Activated CD8-positive, alpha-beta memory T cell treated with anti-CD3 and anti-CD28 coated beads, Interleukin-2, amount 10 ng/mL, durations not matched to agents 7 days and 5 days (primary cell): ENCODE data around the gene FES. TPM values are rescaled to one million over a fixed set of nuclear protein-coding genes. Genes with fewer than 3 reads are reported as not detected.

Experiments used
- ATAC-seq: fragments of 150-1000 bp; cut with Tn5 transposase; one replicate; pipeline ENCODE4 v1.10.0; 2021; ENCODE audit warnings: moderate library complexity
- CTCF ChIA-PET: fragments of 350-600 bp; sonication (Branson Sonifier 250); formaldehyde crosslinking; loops from one replicate; lab custom pipeline; 2021; ENCODE audit warnings: antibody characterized with exemption; lab: Charles Lee
- DNase-seq: peaks from one replicate; pipeline ENCODE4 v3.0.0-alpha.2; 2020
- H3K27ac Mint-ChIP-seq: one replicate; pipeline ENCODE4 v1.8.0; 2021; ENCODE audit warnings: mild to moderate bottlenecking, mixed read lengths
- H3K27me3 Mint-ChIP-seq: one replicate; pipeline ENCODE4 v1.8.0; 2021; ENCODE audit warnings: mixed read lengths
- H3K36me3 Mint-ChIP-seq: one replicate; pipeline ENCODE4 v1.8.0; 2021; ENCODE audit warnings: mild to moderate bottlenecking, mixed read lengths
- H3K4me1 Mint-ChIP-seq: one replicate; pipeline ENCODE4 v1.8.0; 2021; ENCODE audit warnings: mixed read lengths
- H3K4me3 Mint-ChIP-seq: one replicate; pipeline ENCODE4 v1.8.0; 2021; ENCODE audit warnings: mild to moderate bottlenecking, moderate library complexity, mixed read lengths
- H3K9me3 Mint-ChIP-seq: one replicate; pipeline ENCODE4 v1.8.0; 2022; ENCODE audit warnings: low read depth, mixed read lengths
- total RNA-seq, 2 experiments: library from RNA; stranded (reverse); gene quantifications; one replicate each; pipeline ENCODE4 v1.2.3, GENCODE V29; 2021

Gene FES
- total RNA-seq, 2 experiments from 2014 or later: 55.7 to 61.2 TPM

- no peaks in the 10 kb centered on the region for H3K9me3 Mint-ChIP-seq
- peak overlapping the region; percentile 76 for H3K27ac Mint-ChIP-seq
- H3K36me3 Mint-ChIP-seq: peaks cover 38% of the 10 kb centered on the region
- H3K4me3 Mint-ChIP-seq: no peak overlapping the region
- DNase-seq: no peak
- peaks cover 78% of the 10 kb centered on the region for H3K4me1 Mint-ChIP-seq
- CTCF ChIA-PET: interaction anchor here (1.5 to 1.9 kb wide), 2 partner anchors 30 to 72 kb away, joined by 3 to 5 read pairs; no protein-coding TSS in a partner anchor
- no peaks in the 10 kb centered on the region for H3K27me3 Mint-ChIP-seq
- ATAC-seq: no peak
Observed at GRCh38 chr15:90881978-90882721, 2.2 kb upstream of the FES start.

DNA sequence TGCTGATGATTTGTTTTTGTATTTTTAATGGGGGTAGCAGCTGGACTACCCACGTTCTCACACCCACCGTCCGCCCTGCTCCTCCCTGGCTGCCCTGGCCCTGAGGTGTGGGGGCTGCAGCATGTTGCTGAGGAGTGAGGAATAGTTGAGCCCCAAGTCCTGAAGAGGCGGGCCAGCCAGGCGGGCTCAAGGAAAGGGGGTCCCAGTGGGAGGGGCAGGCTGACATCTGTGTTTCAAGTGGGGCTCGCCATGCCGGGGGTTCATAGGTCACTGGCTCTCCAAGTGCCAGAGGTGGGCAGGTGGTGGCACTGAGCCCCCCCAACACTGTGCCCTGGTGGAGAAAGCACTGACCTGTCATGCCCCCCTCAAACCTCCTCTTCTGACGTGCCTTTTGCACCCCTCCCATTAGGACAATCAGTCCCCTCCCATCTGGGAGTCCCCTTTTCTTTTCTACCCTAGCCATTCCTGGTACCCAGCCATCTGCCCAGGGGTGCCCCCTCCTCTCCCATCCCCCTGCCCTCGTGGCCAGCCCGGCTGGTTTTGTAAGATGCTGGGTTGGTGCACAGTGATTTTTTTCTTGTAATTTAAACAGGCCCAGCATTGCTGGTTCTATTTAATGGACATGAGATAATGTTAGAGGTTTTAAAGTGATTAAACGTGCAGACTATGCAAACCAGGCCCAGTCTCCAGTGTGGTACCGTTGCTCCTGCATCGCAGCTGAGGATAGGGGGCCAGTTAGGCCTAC lies 1.4 kb upstream of the FES start:
- no peak for DNase-seq
- Mint-ChIP-seq H3K4me3 (no peak overlapping the region), H3K27me3 (no peaks in the 10 kb centered on the region), H3K9me3 (no peaks in the 10 kb centered on the region), H3K4me1 (peaks cover 75% of the 10 kb centered on the region), H3K27ac (peak overlapping the region; percentile 76), H3K36me3 (peaks cover 36% of the 10 kb centered on the region)
- ATAC-seq: no peak
- CTCF ChIA-PET: interaction anchor here (1.3 to 3.9 kb wide), 4 partner anchors 20 to 73 kb away, joined by 3 to 46 read pairs (median 4); partner anchors contain the start of genes HDDC3, MAN2A2 and UNC45A

DNA sequence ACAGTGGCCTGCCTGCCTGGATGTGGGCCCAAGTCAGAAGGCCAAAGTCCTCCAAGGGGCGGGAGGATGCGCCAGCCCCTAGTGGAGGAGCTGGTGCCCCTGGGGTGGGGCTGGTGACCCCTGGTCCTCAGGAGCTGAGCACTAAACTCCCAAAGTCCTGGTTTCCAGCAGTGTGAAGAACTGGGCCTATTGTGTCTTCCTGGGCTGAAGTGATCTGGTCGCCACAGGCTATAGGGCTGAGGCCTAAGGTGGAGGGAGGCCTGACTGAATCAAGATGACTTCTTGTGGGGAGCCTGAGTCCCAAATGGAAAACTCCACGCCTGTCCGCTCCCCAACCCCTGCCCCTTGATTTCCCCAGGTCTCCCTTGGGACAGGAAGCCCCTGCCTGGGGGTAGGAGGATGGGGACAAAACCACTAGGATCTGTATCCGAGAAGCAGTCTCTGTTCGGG lies 753 bp upstream of the FES start:
- no peaks in the 10 kb centered on the region for H3K27me3 Mint-ChIP-seq
- H3K4me3 Mint-ChIP-seq: no peak overlapping the region
- CTCF ChIA-PET: interaction anchor here (1.3 to 3.9 kb wide), 4 partner anchors 19 to 73 kb away, joined by 3 to 46 read pairs (median 20); partner anchors contain the start of genes HDDC3, MAN2A2 and UNC45A
- H3K36me3 Mint-ChIP-seq: peaks cover 34% of the 10 kb centered on the region
- H3K27ac Mint-ChIP-seq: peak overlapping the region; percentile 76
- H3K9me3 Mint-ChIP-seq: no peaks in the 10 kb centered on the region
- ATAC-seq: no peak
- no peak for DNase-seq
- peaks cover 72% of the 10 kb centered on the region for H3K4me1 Mint-ChIP-seq

DNA sequence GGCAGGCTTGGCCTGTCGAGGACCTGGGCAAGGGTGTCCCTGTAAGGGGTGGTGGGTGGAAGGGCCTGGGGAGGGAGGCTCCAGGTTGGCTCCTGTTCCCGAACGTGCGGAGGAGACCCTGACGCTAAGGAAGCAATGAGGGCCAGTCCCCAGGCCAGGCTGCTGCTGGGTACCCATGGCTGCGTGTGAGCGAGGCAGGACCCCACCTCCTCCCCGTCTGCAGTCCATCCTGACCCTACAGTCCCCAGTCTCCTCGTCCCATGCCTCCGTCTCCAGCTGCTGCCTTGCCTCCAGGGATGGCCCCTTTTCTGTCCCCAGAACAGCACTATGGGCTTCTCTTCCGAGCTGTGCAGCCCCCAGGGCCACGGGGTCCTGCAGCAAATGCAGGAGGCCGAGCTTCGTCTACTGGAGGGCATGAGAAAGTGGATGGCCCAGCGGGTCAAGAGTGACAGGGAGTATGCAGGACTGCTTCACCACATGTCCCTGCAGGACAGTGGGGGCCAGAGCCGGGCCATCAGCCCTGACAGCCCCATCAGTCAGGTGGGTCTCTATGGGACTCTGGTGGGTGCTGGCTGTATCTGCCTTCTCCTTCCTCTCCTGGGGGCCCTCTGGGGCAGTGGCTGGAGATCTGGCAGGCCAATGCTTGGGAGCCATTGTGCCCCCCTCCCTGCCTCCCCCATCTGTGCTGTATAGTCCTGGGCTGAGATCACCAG lies 571 bp downstream of the FES start:
- H3K9me3 Mint-ChIP-seq: no peaks in the 10 kb centered on the region
- no peaks in the 10 kb centered on the region for H3K27me3 Mint-ChIP-seq
- DNase-seq (no peak), ATAC-seq (no peak)
- H3K4me3 Mint-ChIP-seq: peak overlapping the region; percentile 62
- peaks cover 21% of the 10 kb centered on the region for H3K36me3 Mint-ChIP-seq
- CTCF ChIA-PET: interaction anchor here (0.6 to 3.9 kb wide), 40 partner anchors 11 to 496 kb away, joined by 3 to 46 read pairs (median 5); partner anchors contain the start of genes BLM, FURIN, HDDC3 and IQGAP1
- H3K4me1 Mint-ChIP-seq: peaks cover 71% of the 10 kb centered on the region
- peak overlapping the region; percentile 73 for H3K27ac Mint-ChIP-seq

- H3K4me3 Mint-ChIP-seq: peak overlapping the region; percentile 62
- ATAC-seq: peak; percentile 44
- CTCF ChIA-PET: interaction anchor here (0.6 to 3.9 kb wide), 69 partner anchors 10 to 578 kb away, joined by 3 to 46 read pairs (median 5); partner anchors contain the start of genes BLM, FURIN, HDDC3 and IQGAP1
Observed at GRCh38 chr15:90885432-90886290, 1.4 kb downstream of the FES start.

GRCh38 chr15:90886291-90886614 lies 1.9 kb downstream of the FES start:
- Mint-ChIP-seq H3K9me3 (no peaks in the 10 kb centered on the region), H3K4me1 (peaks cover 71% of the 10 kb centered on the region), H3K4me3 (peak overlapping the region; percentile 62), H3K36me3 (peaks cover 19% of the 10 kb centered on the region), H3K27ac (peak overlapping the region; percentile 73), H3K27me3 (no peaks in the 10 kb centered on the region)
- no peak for ATAC-seq
- DNase-seq: no peak
- CTCF ChIA-PET: interaction anchor here (0.6 to 3.9 kb wide), 58 partner anchors 9 to 579 kb away, joined by 3 to 46 read pairs (median 5); partner anchors contain the start of genes BLM, FURIN, HDDC3 and IQGAP1

More at GRCh38 chr15:90885432-90886290, 1.4 kb downstream of the FES start:
- Mint-ChIP-seq H3K27me3 (no peaks in the 10 kb centered on the region), H3K9me3 (no peaks in the 10 kb centered on the region), H3K36me3 (peaks cover 19% of the 10 kb centered on the region), H3K27ac (peak overlapping the region; percentile 73), H3K4me1 (peaks cover 72% of the 10 kb centered on the region)
- DNase-seq: peak; percentile 86

DNA sequence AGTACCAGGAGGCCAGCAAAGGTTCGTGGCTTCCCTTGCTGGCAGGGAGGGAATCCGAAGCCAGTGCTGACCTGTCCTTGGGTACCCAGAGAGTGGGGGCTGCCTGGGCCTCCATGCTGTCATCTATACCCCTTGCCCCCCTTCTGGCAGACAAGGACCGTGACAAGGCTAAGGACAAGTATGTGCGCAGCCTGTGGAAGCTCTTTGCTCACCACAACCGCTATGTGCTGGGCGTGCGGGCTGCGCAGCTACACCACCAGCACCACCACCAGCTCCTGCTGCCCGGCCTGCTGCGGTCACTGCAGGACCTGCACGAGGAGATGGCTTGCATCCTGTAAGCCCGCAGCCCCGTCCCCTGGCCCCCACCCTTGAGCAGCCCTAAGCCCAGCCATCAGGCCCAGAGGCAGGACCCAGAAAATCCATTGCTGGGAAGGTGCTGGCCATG lies 2.8 kb downstream of the FES start:
- CTCF ChIA-PET: interaction anchor here (0.7 to 4.6 kb wide), 20 partner anchors 13 to 241 kb away, joined by 3 to 64 read pairs (median 10); partner anchors contain the start of genes BLM, HDDC3, MAN2A2 and UNC45A
- Mint-ChIP-seq H3K9me3 (no peaks in the 10 kb centered on the region), H3K36me3 (peaks cover 20% of the 10 kb centered on the region), H3K4me1 (peaks cover 66% of the 10 kb centered on the region), H3K4me3 (no peak overlapping the region), H3K27me3 (no peaks in the 10 kb centered on the region), H3K27ac (no peak overlapping the region)
- ATAC-seq (no peak), DNase-seq (no peak)

DNA sequence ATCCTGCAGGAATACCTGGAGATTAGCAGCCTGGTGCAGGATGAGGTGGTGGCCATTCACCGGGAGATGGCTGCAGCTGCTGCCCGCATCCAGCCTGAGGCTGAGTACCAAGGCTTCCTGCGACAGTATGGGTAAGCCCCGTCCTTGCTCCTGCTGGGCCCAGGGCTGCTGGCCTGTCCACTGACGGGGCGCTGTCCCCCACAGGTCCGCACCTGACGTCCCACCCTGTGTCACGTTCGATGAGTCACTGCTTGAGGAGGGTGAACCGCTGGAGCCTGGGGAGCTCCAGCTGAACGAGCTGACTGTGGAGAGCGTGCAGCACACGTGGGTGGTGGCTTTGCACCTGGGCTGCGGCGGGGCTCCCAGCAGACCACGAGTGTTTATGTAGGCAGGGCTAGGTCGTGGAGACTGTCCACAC lies 5.0 kb downstream of the FES start:
- H3K9me3 Mint-ChIP-seq: no peaks in the 10 kb centered on the region
- peaks cover 51% of the 10 kb centered on the region for H3K4me1 Mint-ChIP-seq
- CTCF ChIA-PET: interaction anchor here (0.7 to 4.6 kb wide), 17 partner anchors 8 to 596 kb away, joined by 3 to 64 read pairs (median 4); partner anchors contain the start of genes BLM, HDDC3, MAN2A2 and UNC45A
- peak overlapping the region; percentile 63 for H3K4me3 Mint-ChIP-seq
- DNase-seq: peak; percentile 85
- peaks cover 29% of the 10 kb centered on the region for H3K36me3 Mint-ChIP-seq
- H3K27me3 Mint-ChIP-seq: no peaks in the 10 kb centered on the region
- ATAC-seq: peak; percentile 69
- H3K27ac Mint-ChIP-seq: peak overlapping the region; percentile 72

DNA sequence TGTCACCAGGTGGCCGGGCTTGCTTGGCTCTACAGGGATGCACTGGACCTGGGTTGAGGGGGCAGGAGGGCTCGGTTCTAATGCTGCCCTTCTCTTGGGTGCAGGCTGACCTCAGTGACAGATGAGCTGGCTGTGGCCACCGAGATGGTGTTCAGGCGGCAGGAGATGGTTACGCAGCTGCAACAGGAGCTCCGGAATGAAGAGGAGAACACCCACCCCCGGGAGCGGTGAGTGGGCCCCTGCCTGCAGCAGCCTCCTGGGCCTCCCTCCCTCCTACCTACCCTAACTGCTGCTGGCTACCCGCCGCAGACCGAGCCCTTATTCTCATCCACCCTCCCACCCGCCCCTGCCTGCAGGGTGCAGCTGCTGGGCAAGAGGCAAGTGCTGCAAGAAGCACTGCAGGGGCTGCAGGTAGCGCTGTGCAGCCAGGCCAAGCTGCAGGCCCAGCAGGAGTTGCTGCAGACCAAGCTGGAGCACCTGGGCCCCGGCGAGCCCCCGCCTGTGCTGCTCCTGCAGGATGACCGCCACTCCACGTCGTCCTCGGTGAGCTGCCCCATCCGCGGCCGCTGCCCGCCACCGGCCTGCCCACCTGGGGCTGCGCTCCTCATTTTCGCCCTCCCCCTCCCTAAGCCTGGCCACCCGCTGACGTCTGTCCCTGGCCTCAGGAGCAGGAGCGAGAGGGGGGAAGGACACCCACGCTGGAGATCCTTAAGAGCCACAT lies 5.6 kb downstream of the FES start:
- peak overlapping the region; percentile 72 for H3K27ac Mint-ChIP-seq

GRCh38 chr15:90890839-90891238 lies 6.5 kb downstream of the FES start:
- Mint-ChIP-seq H3K36me3 (peaks cover 36% of the 10 kb centered on the region), H3K27me3 (no peaks in the 10 kb centered on the region), H3K9me3 (no peaks in the 10 kb centered on the region), H3K4me1 (peaks cover 38% of the 10 kb centered on the region), H3K27ac (no peak overlapping the region), H3K4me3 (peak overlapping the region; percentile 59)
- CTCF ChIA-PET: interaction anchor here (1.5 to 4.6 kb wide), 4 partner anchors 11 to 571 kb away, joined by 5 to 64 read pairs (median 20); partner anchors contain the start of genes BLM, HDDC3, MAN2A2 and UNC45A
- DNase-seq (no peak), ATAC-seq (no peak)

More for the DNA sequence above, 5.6 kb downstream of the FES start:
- CTCF ChIA-PET: interaction anchor here (0.7 to 4.6 kb wide), 17 partner anchors 8 to 597 kb away, joined by 3 to 64 read pairs (median 4); partner anchors contain the start of genes BLM, HDDC3, MAN2A2 and UNC45A
- peaks cover 47% of the 10 kb centered on the region for H3K4me1 Mint-ChIP-seq
- DNase-seq: peak; percentile 80
- H3K27me3 Mint-ChIP-seq: no peaks in the 10 kb centered on the region
- peak overlapping the region; percentile 63 for H3K4me3 Mint-ChIP-seq
- peaks cover 32% of the 10 kb centered on the region for H3K36me3 Mint-ChIP-seq
- ATAC-seq: peak; percentile 57
- no peaks in the 10 kb centered on the region for H3K9me3 Mint-ChIP-seq

DNA sequence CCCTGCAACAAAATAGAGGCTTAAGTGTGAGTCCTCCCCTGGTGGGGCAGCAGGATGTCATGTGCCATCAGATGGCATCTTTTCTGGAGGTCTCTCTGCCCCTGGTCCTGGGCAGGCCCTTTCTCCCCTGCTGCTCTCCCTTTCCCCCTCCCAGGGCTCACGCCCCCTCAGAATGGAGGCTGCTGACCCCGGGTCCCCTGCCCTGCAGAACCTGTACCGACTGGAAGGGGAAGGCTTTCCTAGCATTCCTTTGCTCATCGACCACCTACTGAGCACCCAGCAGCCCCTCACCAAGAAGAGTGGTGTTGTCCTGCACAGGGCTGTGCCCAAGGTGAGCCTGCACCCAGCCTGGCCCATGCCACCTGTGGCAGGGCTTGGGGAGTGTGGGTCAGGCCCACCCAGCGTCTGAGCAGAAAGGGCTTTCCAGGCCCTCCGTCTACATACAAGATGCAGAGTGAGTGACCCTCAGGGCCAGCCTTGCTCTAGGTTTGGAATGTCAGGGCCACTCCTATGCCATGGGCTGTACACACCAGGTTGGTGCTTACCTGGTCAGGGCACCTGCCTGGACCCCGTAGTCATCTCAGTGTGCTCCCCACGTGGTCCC lies 7.1 kb downstream of the FES start:
- no peaks in the 10 kb centered on the region for H3K9me3 Mint-ChIP-seq
- CTCF ChIA-PET: interaction anchor here (3.8 to 4.6 kb wide), 2 partner anchors 11 to 41 kb away, joined by 35 to 64 read pairs; partner anchors contain the start of genes HDDC3, MAN2A2 and UNC45A
- H3K4me1 Mint-ChIP-seq: peaks cover 32% of the 10 kb centered on the region
- no peaks in the 10 kb centered on the region for H3K27me3 Mint-ChIP-seq
- ATAC-seq (no peak), DNase-seq (no peak)
- H3K4me3 Mint-ChIP-seq: no peak overlapping the region
- H3K27ac Mint-ChIP-seq: no peak overlapping the region
- H3K36me3 Mint-ChIP-seq: peaks cover 41% of the 10 kb centered on the region
